BJ (cell line): ENCODE measurements around the gene ZNF414. TPM values are rescaled to one million over a fixed set of nuclear protein-coding genes. Genes with fewer than 3 reads are reported as not detected.

Source experiments
- CTCF ChIA-PET: fragments of 350-600 bp; formaldehyde crosslinking; extraction: SDS; loops from one replicate; lab custom pipeline; 2021; ENCODE audit warnings: antibody characterized with exemption, inconsistent platforms; lab: Yijun Ruan, JAX
- POLR2A ChIA-PET: fragments of 300-600 bp; sonication (Branson Sonifier 250); formaldehyde crosslinking; extraction: SDS; loops from one replicate; lab custom pipeline; 2021; ENCODE audit warnings: antibody characterized with exemption; lab: Charles Lee
- DNase-seq: peaks from one replicate; pipeline ENCODE4 v3.0.0-alpha.2; 2011; ENCODE audit warnings: low read depth
- H3K27me3 ChIP-seq: 2 replicates; pipeline ENCODE4 v1.6.0; 2011; ENCODE audit warnings: low read length; ENCODE audit not compliant: control insufficient read depth, insufficient read depth
- H3K36me3 ChIP-seq: 2 replicates; pipeline ENCODE4 v1.5.1; 2011; ENCODE audit warnings: low read length; ENCODE audit not compliant: control insufficient read depth, insufficient read depth
- H3K4me3 ChIP-seq: 2 replicates; pipeline ENCODE4 v1.5.1; 2011; ENCODE audit warnings: low read depth, mild to moderate bottlenecking, control low read depth, low read length
- polyA plus RNA-seq: library from polyadenylated mRNA; depleted of rRNA; stranded (reverse); fragments of >200 nt; gene quantifications from 2 replicates; pipeline ENCODE4 v1.2.3, GENCODE V29; 2011
- TF ChIP-seq, protein P1 (sequence below): IDR thresholded peaks from 2 replicates; pipeline ENCODE4 v1.5.1; 2011; ENCODE audit warnings: low read depth, mild to moderate bottlenecking, control low read depth, inconsistent platforms, low read length, moderate library complexity; ENCODE audit not compliant: insufficient read depth

ZNF414 gene
- polyA plus RNA-seq, 1 experiment, result 5.7 TPM

DNA sequence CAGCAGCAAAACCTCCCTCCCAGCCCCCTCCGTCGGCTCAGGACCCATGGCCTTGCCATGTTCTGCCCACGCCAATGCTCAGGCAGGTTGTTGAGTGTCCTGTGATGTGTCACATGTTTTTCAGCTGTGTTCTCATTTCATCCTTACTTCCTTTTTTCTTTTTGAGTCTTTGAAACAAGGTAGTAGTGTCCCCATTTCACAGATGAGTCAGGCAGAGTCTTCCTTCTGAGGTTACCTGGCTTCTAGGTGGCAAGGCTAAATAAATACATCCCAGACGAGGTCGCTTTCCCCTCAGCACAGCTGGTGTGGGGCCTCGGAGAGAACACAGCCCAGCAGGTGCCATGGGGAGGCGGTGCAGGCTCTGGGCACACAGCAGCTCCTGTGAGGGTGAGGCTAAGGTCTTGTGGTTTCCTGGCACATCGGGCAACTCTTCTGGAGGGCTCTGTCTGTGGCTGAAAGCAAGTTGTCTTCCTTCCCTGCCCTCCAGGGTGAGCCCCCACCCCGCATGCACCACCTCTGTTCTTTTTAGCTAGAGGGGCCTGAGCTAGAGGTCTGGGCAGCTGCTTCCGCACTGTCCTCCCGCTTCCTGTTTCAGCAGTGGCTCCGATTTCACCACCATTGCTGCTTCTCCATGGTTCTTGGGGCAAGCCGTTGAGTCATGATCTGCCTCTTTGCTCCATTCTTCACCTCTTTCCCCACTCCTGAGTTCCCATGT, 26.7 kb downstream of the ZNF414 start:
- no peak overlapping the region for H3K4me3 ChIP-seq
- no peak for DNase-seq
- H3K36me3 ChIP-seq, result peaks cover 43% of the 10 kb centered on the region
- POLR2A ChIA-PET, result no interaction called here
- H3K27me3 ChIP-seq, result no peaks in the 10 kb centered on the region
- CTCF ChIA-PET, result interaction anchor here (0.6 to 2.6 kb wide), 6 partner anchors 11 to 136 kb away, joined by 3 to 10 read pairs (median 3); partner anchors contain the start of gene ZNF414
- TF ChIP-seq, protein P1, sequence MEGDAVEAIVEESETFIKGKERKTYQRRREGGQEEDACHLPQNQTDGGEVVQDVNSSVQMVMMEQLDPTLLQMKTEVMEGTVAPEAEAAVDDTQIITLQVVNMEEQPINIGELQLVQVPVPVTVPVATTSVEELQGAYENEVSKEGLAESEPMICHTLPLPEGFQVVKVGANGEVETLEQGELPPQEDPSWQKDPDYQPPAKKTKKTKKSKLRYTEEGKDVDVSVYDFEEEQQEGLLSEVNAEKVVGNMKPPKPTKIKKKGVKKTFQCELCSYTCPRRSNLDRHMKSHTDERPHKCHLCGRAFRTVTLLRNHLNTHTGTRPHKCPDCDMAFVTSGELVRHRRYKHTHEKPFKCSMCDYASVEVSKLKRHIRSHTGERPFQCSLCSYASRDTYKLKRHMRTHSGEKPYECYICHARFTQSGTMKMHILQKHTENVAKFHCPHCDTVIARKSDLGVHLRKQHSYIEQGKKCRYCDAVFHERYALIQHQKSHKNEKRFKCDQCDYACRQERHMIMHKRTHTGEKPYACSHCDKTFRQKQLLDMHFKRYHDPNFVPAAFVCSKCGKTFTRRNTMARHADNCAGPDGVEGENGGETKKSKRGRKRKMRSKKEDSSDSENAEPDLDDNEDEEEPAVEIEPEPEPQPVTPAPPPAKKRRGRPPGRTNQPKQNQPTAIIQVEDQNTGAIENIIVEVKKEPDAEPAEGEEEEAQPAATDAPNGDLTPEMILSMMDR, result no peak

GRCh38 chr19:8486661-8487136, 27.3 kb downstream of the ZNF414 start:
- H3K36me3 ChIP-seq, result peaks cover 44% of the 10 kb centered on the region
- TF ChIP-seq, protein P1, result no peak
- H3K4me3 ChIP-seq, result no peak overlapping the region
- no peaks in the 10 kb centered on the region for H3K27me3 ChIP-seq
- POLR2A ChIA-PET, result no interaction called here
- CTCF ChIA-PET, result interaction anchor here (0.6 to 2.6 kb wide), 6 partner anchors 8 to 135 kb away, joined by 3 to 10 read pairs (median 3); partner anchors contain the start of gene ZNF414
- no peak for DNase-seq

DNA sequence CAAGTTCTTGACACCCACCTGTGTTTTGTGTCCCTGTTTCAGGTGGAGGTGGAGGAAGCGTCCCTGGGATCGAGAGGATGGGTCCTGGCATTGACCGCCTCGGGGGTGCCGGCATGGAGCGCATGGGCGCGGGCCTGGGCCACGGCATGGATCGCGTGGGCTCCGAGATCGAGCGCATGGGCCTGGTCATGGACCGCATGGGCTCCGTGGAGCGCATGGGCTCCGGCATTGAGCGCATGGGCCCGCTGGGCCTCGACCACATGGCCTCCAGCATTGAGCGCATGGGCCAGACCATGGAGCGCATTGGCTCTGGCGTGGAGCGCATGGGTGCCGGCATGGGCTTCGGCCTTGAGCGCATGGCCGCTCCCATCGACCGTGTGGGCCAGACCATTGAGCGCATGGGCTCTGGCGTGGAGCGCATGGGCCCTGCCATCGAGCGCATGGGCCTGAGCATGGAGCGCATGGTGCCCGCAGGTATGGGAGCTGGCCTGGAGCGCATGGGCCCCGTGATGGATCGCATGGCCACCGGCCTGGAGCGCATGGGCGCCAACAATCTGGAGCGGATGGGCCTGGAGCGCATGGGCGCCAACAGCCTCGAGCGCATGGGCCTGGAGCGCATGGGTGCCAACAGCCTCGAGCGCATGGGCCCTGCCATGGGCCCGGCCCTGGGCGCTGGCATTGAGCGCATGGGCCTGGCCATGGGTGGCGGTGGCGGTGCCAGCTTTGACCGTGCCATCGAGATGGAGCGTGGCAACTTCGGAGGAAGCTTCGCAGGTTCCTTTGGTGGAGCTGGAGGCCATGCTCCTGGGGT, 28.2 kb downstream of the ZNF414 start:
- Histone ChIP-seq H3K36me3 (peaks cover 49% of the 10 kb centered on the region), H3K4me3 (no peak overlapping the region), H3K27me3 (no peaks in the 10 kb centered on the region)
- no peak for DNase-seq
- TF ChIP-seq, protein P1, result no peak
- ChIA-PET POLR2A (no interaction called here), CTCF (interaction anchor here (0.6 to 2.6 kb wide), 5 partner anchors 9 to 130 kb away, joined by 3 to 10 read pairs (median 3); partner anchors contain the start of gene ZNF414)

- ChIA-PET POLR2A (no interaction called here), CTCF (interaction anchor here (0.8 to 1.5 kb wide), 3 partner anchors 21 to 96 kb away, joined by 3 to 4 read pairs (median 3); no protein-coding TSS in a partner anchor)
- DNase-seq, result no peak
- TF ChIP-seq, protein P1, result no peak
- no peaks in the 10 kb centered on the region for H3K27me3 ChIP-seq
- H3K36me3 ChIP-seq, result peaks cover 50% of the 10 kb centered on the region
- no peak overlapping the region for H3K4me3 ChIP-seq
These were observed 29.6 kb downstream of the ZNF414 start for GRCh38 chr19:8484331-8484894.
